Erythroblast (primary cell): ENCODE data around the gene CAB39L.
"Not testable (repeated sequence)": the region's sequence is repeated elsewhere in the genome, so short reads cannot be mapped to it uniquely, and the experiment has no call there.

Source experiments
- DNase-seq, 2 experiments: peaks; one replicate each; lab custom pipeline; 2025; lab: John Stamatoyannopoulos, UW
- GATA1 ChIP-seq: IDR thresholded peaks from 2 replicates; pipeline ENCODE4 v1.6.1; 2011; ENCODE audit warnings: low read depth, mild to moderate bottlenecking, control low read depth, low read length, moderate library complexity
- POLR2A ChIP-seq: IDR thresholded peaks from 2 replicates; pipeline ENCODE4 v1.6.1; 2011; ENCODE audit warnings: mild to moderate bottlenecking, low read length

CAB39L gene

GRCh38 chr13:49300739-49301589, 142.9 kb downstream of the CAB39L start:
- no peak for TF ChIP-seq POLR2A
- no peak for TF ChIP-seq GATA1
- DNase-seq, result peak; percentile 82 to 83

GRCh38 chr13:49300276-49300675, 143.6 kb downstream of the CAB39L start:
- TF ChIP-seq POLR2A, result no peak
- no peak for TF ChIP-seq GATA1
- DNase-seq, result no peak

DNA sequence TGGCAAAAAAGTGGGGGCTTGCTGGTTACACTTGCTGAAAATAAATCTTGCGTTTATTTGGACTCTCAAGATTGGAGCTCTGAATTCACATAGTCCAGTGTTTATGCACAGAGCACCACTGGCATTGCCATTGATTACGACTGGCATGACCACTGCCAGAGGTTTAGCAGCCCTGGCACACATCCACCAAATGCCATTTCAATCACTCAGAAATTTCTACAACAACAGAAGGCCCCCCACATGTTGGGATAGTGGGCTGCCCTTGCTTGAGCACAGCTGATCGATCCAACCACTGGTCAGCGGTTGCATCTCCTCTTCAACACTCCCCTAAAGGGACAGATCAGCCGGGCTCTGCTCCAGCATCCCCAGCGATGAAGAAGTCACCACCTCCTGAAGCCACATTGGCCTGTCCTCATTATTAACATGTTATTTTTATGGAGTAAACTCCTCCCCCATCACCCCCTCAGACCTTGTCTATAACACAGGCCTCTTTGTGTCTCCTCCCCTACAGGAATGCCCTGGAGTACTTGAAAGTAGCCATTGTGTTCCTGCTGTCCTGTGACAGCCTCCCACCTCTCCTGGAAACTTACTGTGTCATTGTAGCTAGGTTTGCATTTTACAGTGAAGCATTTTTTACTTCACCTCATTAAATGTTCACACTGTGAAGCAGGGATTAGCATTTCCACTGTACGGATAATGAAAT, 144.8 kb downstream of the CAB39L start:
- no peak for DNase-seq
- TF ChIP-seq POLR2A, result no peak
- no peak for TF ChIP-seq GATA1

- no peak for DNase-seq
- TF ChIP-seq GATA1, result no peak
- no peak for TF ChIP-seq POLR2A
Measured at GRCh38 chr13:49298416-49298815, 145.4 kb downstream of the CAB39L start.

DNA sequence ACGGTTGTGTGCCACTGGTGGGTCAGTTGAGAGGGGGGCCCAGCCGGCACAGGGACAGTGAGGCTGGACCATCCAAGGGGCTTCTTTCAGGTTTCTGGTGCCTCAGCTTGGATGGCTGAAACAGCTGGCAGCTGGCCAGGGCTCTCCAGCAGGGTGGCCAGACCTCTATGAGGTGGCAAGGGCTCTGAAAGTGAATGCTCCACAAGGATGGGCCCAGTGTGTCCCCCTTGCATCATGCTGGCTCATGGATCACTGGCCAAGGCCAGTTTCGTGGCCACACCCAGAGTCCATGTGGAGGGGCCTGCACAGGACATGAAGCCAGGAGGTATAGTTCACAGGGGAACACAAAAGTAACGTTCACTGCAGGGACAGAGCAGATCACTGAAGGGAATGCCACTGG, 146.5 kb downstream of the CAB39L start:
- TF ChIP-seq POLR2A (no peak), GATA1 (no peak)
- no peak for DNase-seq

DNA sequence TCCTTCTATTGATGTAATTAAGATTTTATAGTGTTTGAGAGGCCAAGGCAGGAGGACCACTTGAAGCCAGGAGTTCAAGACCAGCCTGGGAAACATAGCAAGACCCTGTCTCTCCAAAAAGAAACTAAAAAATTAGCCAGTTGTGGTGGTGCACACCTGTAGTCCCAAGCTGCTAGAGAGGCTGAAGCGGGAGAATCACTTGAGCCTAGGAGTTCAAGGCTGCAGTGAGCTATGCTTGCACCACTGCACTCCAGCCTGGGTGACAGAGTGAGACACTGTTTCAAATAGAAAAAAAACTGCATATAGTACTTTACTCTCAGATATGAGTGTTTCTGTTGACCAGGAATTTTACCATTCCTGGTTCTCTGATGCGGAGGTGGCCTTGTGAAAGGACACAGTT, 147.2 kb downstream of the CAB39L start:
- TF ChIP-seq POLR2A (no peak), GATA1 (no peak)
- no peak for DNase-seq

- DNase-seq, result no peak
- TF ChIP-seq POLR2A (no peak), GATA1 (no peak)
Measured at GRCh38 chr13:49295244-49295643, 148.6 kb downstream of the CAB39L start.

GRCh38 chr13:49294723-49295122, 149.1 kb downstream of the CAB39L start:
- not testable (repeated sequence) for DNase-seq

- DNase-seq, result peak; percentile 31 to 48
- TF ChIP-seq POLR2A, result no peak
- no peak for TF ChIP-seq GATA1
Measured at GRCh38 chr13:49292742-49293486, 150.9 kb downstream of the CAB39L start.

- DNase-seq, result no peak
- TF ChIP-seq GATA1 (no peak), POLR2A (no peak)
Measured at GRCh38 chr13:49288458-49288857, 155.4 kb downstream of the CAB39L start.

DNA sequence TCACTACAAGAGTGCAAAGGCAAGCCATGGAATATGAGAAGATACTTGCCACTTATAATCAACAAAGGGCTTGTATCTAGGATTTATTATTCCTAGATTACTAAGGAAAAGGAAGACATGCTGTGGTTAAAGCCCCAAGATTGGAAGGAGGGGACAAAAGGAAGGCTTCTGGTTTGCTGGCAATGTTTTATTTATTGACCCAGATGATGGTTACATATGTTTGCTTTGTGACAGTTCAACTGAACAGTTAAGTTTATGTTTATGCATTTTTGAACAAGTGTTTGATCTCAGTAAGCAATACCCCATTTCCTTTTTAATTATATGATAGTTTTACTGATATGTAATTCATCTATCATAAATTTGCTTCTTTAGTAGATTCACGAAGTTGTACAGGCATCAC, 155.9 kb downstream of the CAB39L start:
- TF ChIP-seq POLR2A (no peak), GATA1 (no peak)
- DNase-seq, result no peak

- TF ChIP-seq GATA1 (no peak), POLR2A (no peak)
- no peak for DNase-seq
Measured at GRCh38 chr13:49279885-49280284, 164.0 kb downstream of the CAB39L start.

DNA sequence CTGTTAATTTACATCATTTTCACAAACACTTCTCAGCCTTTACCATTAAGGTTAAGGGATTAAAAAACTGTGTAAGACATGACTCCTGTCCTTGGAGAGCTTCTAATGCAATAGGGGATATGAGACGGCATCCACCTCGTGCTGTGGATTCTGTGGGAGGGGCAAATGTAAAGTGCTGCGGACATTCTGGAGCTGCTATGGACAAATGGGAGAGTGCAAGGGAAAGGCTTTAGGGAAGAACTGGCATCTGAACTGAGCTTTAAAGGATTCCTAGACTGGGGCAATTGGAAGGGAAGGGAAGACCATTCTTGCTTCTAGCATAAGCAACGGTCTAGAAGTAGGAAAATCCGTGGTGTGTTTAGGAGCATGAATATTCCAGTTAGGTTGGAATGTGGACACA, 164.8 kb downstream of the CAB39L start:
- no peak for DNase-seq
- TF ChIP-seq POLR2A (no peak), GATA1 (no peak)

- DNase-seq, result no peak
- no peak for TF ChIP-seq POLR2A
- no peak for TF ChIP-seq GATA1
Measured at GRCh38 chr13:49278211-49278610, 165.7 kb downstream of the CAB39L start.
